Natural killer cell (primary cell): Measurements from ENCODE around the gene PAN2. TPM values are rescaled to one million over a fixed set of nuclear protein-coding genes. Genes with fewer than 3 reads are reported as not detected.

Source experiments
- ATAC-seq, 3 donors: fragments of 150-1000 bp in 2 of 3; fragments of 200-7000 bp in 1 of 3; cut with Tn5 transposase; 1 replicate in 1 of 3; 2 replicates in 2 of 3; pipeline ENCODE4 v1.10.0; 2021; ENCODE audit warnings: mild to moderate bottlenecking in 2 of 3, moderate library complexity in 2 of 3
- DNase-seq, 2 donors: peaks; one replicate each; pipeline versions ENCODE4 v3.0.0 to v3.0.0-alpha.2; 2013 to 2021; ENCODE audit warnings: mixed read lengths in 1 of 2
- H3K27ac ChIP-seq: one replicate; pipeline ENCODE4 v1.5.1; 2013; ENCODE audit warnings: mild to moderate bottlenecking, low read length
- H3K27me3 ChIP-seq: one replicate; pipeline ENCODE4 v1.6.1; 2013; ENCODE audit warnings: low read length; ENCODE audit not compliant: control insufficient read depth, insufficient read depth
- H3K36me3 ChIP-seq: one replicate; pipeline ENCODE4 v1.6.1; 2013; ENCODE audit warnings: low read length; ENCODE audit not compliant: control insufficient read depth, insufficient read depth
- H3K4me1 ChIP-seq: one replicate; pipeline ENCODE4 v1.6.1; 2013; ENCODE audit warnings: low read length; ENCODE audit not compliant: control insufficient read depth, insufficient read depth
- H3K4me3 ChIP-seq: one replicate; pipeline ENCODE4 v1.5.1; 2013; ENCODE audit warnings: low read length
- H3K9me3 ChIP-seq: one replicate; pipeline ENCODE4 v1.6.1; 2013; ENCODE audit warnings: low read length; ENCODE audit not compliant: control insufficient read depth, insufficient read depth
- H3K27ac Mint-ChIP-seq, 2 donors: one replicate each; pipeline ENCODE4 v1.8.0; 2022; ENCODE audit warnings: mild to moderate bottlenecking in 2 of 2, mixed read lengths in 2 of 2, moderate library complexity in 1 of 2
- H3K27me3 Mint-ChIP-seq, 2 donors: one replicate each; pipeline ENCODE4 v1.8.0; 2022; ENCODE audit warnings: low read depth in 2 of 2, mixed read lengths in 2 of 2
- H3K36me3 Mint-ChIP-seq: one replicate; pipeline ENCODE4 v1.8.0; 2022; ENCODE audit warnings: mixed read lengths
- H3K4me1 Mint-ChIP-seq, 2 donors: one replicate each; pipeline ENCODE4 v1.8.0; 2022; ENCODE audit warnings: mixed read lengths in 2 of 2
- H3K4me3 Mint-ChIP-seq: one replicate; pipeline ENCODE4 v1.8.0; 2022; ENCODE audit warnings: mild to moderate bottlenecking, moderate library complexity, mixed read lengths
- H3K9me3 Mint-ChIP-seq, 2 donors: one replicate each; pipeline ENCODE4 v1.8.0; 2022; ENCODE audit warnings: mixed read lengths in 2 of 2
- WGBS: methylation state at CpG from one replicate; pipeline ENCODE4 v1.1.7; 2013; ENCODE audit warnings: missing lambda C conversion rate; ENCODE audit not compliant: insufficient coverage; 5-methylcytosine and 5-hydroxymethylcytosine counted together
- intact Hi-C: fragments of 100-400 bp; cut with micrococcal nuclease; formaldehyde crosslinking; loops from one replicate; pipeline ENCODE4 v1.14.2; 2022
- total RNA-seq, 4 donors: library from RNA; stranded (reverse); fragments of 120-200 nt in 1 of 4; gene quantifications; one replicate each; pipeline versions ENCODE4 v1.2.3 to v1.2.4, GENCODE V29; 2013 to 2022
- TF ChIP-seq, protein P1 (sequence below): fragments of 200-600 bp; IDR thresholded peaks from one replicate; pipeline ENCODE4 v1.8.0; 2022; ENCODE audit warnings: antibody characterized with exemption

Gene PAN2
- total RNA-seq, 3 donors from 2014 or later (not counting 1 experiment from before 2014, with no cell fraction given) = 86.2 to 117 (median 95.7) TPM

DNA sequence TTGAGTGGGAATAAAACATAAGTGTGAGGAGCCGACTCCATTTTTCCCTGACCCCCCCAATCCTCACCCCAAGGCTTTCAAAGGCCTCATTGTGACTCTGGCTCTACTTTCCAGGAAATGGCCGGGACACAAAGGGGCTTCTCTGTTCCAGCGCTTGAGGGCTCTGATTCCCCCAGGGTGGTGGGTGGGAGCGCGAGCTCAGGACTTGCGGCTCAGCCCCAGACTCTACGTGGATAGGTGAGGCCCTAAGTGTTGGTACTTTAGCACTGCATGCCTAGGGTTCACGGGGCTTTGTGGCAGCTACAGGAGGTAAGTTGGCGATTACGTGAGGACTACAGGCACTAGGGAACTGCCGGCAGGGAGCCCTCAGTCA is 18.6 kb downstream of the PAN2 start:
- Histone ChIP-seq H3K27me3 (no peaks in the 10 kb centered on the region), H3K36me3 (peaks cover 28% of the 10 kb centered on the region), H3K4me1 (peaks cover 15% of the 10 kb centered on the region), H3K4me3 (peak overlapping the region; percentile 96), H3K27ac (peak overlapping the region; percentile 98), H3K9me3 (no peaks in the 10 kb centered on the region)
- intact Hi-C loops = loop anchor here (5.0 kb wide), 3 partner anchors 152 to 498 kb away; partner anchors contain the start of genes ESYT1, ORMDL2, SARNP and SPRYD4
- 4% methylated on average over 11 of the region's 11 CpGs for WGBS
- H3K4me3 Mint-ChIP-seq = peak overlapping the region; percentile 98
- no peaks in the 10 kb centered on the region for H3K9me3 Mint-ChIP-seq
- no peaks in the 10 kb centered on the region for H3K36me3 Mint-ChIP-seq
- H3K4me1 Mint-ChIP-seq = peaks cover 0 to 17% of the 10 kb centered on the region in 2 donors
- DNase-seq (no peak), ATAC-seq (no peak)
- TF ChIP-seq, protein P1, sequence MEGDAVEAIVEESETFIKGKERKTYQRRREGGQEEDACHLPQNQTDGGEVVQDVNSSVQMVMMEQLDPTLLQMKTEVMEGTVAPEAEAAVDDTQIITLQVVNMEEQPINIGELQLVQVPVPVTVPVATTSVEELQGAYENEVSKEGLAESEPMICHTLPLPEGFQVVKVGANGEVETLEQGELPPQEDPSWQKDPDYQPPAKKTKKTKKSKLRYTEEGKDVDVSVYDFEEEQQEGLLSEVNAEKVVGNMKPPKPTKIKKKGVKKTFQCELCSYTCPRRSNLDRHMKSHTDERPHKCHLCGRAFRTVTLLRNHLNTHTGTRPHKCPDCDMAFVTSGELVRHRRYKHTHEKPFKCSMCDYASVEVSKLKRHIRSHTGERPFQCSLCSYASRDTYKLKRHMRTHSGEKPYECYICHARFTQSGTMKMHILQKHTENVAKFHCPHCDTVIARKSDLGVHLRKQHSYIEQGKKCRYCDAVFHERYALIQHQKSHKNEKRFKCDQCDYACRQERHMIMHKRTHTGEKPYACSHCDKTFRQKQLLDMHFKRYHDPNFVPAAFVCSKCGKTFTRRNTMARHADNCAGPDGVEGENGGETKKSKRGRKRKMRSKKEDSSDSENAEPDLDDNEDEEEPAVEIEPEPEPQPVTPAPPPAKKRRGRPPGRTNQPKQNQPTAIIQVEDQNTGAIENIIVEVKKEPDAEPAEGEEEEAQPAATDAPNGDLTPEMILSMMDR = no peak
- H3K27ac Mint-ChIP-seq = peak overlapping the region; percentile 97 to 99
- no peaks in the 10 kb centered on the region for H3K27me3 Mint-ChIP-seq

GRCh38 chr12:56311003-56311402 is 22.8 kb downstream of the PAN2 start:
- Histone ChIP-seq H3K4me1 (peaks cover 11% of the 10 kb centered on the region), H3K27me3 (no peaks in the 10 kb centered on the region), H3K36me3 (peaks cover 45% of the 10 kb centered on the region), H3K9me3 (no peaks in the 10 kb centered on the region), H3K4me3 (no peak overlapping the region), H3K27ac (no peak overlapping the region)
- H3K4me1 Mint-ChIP-seq = peaks cover 0 to 17% of the 10 kb centered on the region in 2 donors
- H3K4me3 Mint-ChIP-seq = no peak overlapping the region
- H3K9me3 Mint-ChIP-seq = no peaks in the 10 kb centered on the region
- ATAC-seq = no peak
- no peaks in the 10 kb centered on the region for H3K27me3 Mint-ChIP-seq
- intact Hi-C loops = no loop called here
- TF ChIP-seq, protein P1 = no peak
- no peak for DNase-seq
- 98% methylated on average over 12 of the region's 12 CpGs for WGBS
- H3K36me3 Mint-ChIP-seq = no peaks in the 10 kb centered on the region
- no peak overlapping the region for H3K27ac Mint-ChIP-seq

- TF ChIP-seq, protein P1 = no peak
- Histone ChIP-seq H3K27ac (no peak overlapping the region), H3K4me1 (no peaks in the 10 kb centered on the region), H3K4me3 (no peak overlapping the region), H3K36me3 (peaks cover 38% of the 10 kb centered on the region), H3K27me3 (no peaks in the 10 kb centered on the region), H3K9me3 (no peaks in the 10 kb centered on the region)
- ATAC-seq = no peak
- no peak for DNase-seq
- Mint-ChIP-seq H3K27ac (no peak overlapping the region), H3K36me3 (no peaks in the 10 kb centered on the region), H3K9me3 (no peaks in the 10 kb centered on the region), H3K27me3 (no peaks in the 10 kb centered on the region), H3K4me1 (no peaks in the 10 kb centered on the region), H3K4me3 (no peak overlapping the region)
- intact Hi-C loops = no loop called here
- WGBS = 80% methylated on average over 3 of the region's 3 CpGs
Observed at GRCh38 chr12:56308714-56309113, 25.1 kb downstream of the PAN2 start.
